ENCODE results near the gene CDH23. TPM values are rescaled to one million over a fixed set of nuclear protein-coding genes. Genes with fewer than 3 reads are reported as not detected.

Gene CDH23
- polyA plus RNA-seq, 2 of the 4 experiments (the other 2 are of a cell fraction): 1.1 to 2.3 TPM

DNA sequence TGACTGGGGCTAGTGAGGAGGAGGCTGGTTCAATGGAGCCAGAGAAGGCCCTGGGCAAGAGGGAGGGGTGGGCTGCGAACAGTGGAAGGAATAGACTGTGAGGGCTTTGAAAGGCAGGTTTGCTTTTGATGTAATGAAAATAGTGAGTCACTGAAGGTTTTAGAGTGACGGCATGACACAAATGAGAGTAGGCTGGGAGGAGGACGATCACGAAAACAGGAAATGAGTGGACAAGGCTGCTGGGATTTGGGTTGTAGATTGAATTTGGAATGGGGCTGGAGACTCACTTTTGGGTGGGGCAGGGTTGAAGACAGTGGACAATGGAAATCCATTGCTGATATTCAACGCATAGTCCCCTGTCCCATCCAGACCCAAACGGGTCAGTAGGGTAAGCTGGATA is 139.6 kb downstream of the CDH23 start:
- ChIA-PET CTCF (interaction anchor here (1.1 to 2.0 kb wide), 3 partner anchors 9 to 140 kb away, joined by 3 to 5 read pairs (median 4); no protein-coding TSS in a partner anchor), POLR2A (no interaction called here)
- no peak overlapping the region for H3K4me3 ChIP-seq
- FAIRE-seq: no peak
- TF ChIP-seq HOXB5 (CRISPR knock-in tag; IDR thresholded peaks at IDR 0.05) (no peak), MAX (IDR thresholded peaks at IDR 0.05) (no peak), POLR2A (IDR thresholded peaks at IDR 0.05; ENCODE audit: low read length) (no peak), RFX5 (IDR thresholded peaks at IDR 0.05) (no peak), JUN (IDR thresholded peaks at IDR 0.05) (no peak), ZFP36 (IDR thresholded peaks at IDR 0.05; ENCODE audit: borderline replicate concordance, partially characterized antibody) (no peak), E2F6 (IDR thresholded peaks at IDR 0.05; ENCODE audit: borderline replicate concordance, low read depth) (no peak), KDM1A (IDR thresholded peaks at IDR 0.05; ENCODE audit: low read depth) (no peak), ZC3H11A (IDR thresholded peaks at IDR 0.05) (no peak), RNF2 (IDR thresholded peaks at IDR 0.05; ENCODE audit: borderline replicate concordance, low read depth) (no peak), PHF8 (IDR thresholded peaks at IDR 0.05; ENCODE audit: borderline replicate concordance, low read depth) (no peak), RAD21 (conservative IDR thresholded peaks at IDR 0.05 in 1 of 2, IDR thresholded peaks at IDR 0.05 in 1 of 2) (no peak), NPAS2 (CRISPR knock-in tag; IDR thresholded peaks at IDR 0.05; ENCODE audit: borderline replicate concordance) (no peak), MYC (IDR thresholded peaks at IDR 0.05; ENCODE audit: borderline replicate concordance, low read length) (no peak), CBX2 (IDR thresholded peaks at IDR 0.05; ENCODE audit: borderline replicate concordance, low read depth) (no peak)
- no peak for DNase-seq (ENCODE audit: low read depth in 1 of 2, low spot score in 1 of 2)
- H3K4me1 ChIP-seq: no peaks in the 10 kb centered on the region
- H3K27ac ChIP-seq: no peak overlapping the region
- 73% methylated on average over 6 of the region's 6 CpGs for WGBS (ENCODE audit: missing lambda C conversion rate)
- ATAC-seq: no peak
- no peak overlapping the region for H3K4me2 ChIP-seq
- no peaks in the 10 kb centered on the region for H3K9me3 ChIP-seq

- no peak overlapping the region for H3K27ac ChIP-seq
- ATAC-seq: no peak
- no peaks in the 10 kb centered on the region for H3K4me1 ChIP-seq
- H3K9me3 ChIP-seq: no peaks in the 10 kb centered on the region
- POLR2A ChIA-PET: no interaction called here
- no peak overlapping the region for H3K4me3 ChIP-seq
- WGBS (ENCODE audit: missing lambda C conversion rate): 71% methylated on average over 8 of the region's 8 CpGs
- CTCF ChIA-PET: interaction anchor here (1.1 to 2.0 kb wide), 3 partner anchors 9 to 141 kb away, joined by 3 to 5 read pairs (median 4); no protein-coding TSS in a partner anchor
- FAIRE-seq: no peak
- TF ChIP-seq GATA3 (IDR thresholded peaks at IDR 0.05; ENCODE audit: borderline replicate concordance): no peak
- no peak for TF ChIP-seq RFX5 (IDR thresholded peaks at IDR 0.05)
- no peak for TF ChIP-seq REST (IDR thresholded peaks at IDR 0.05)
- TF ChIP-seq MYC (IDR thresholded peaks at IDR 0.05; ENCODE audit: borderline replicate concordance, low read length): no peak
- TF ChIP-seq, protein P1, sequence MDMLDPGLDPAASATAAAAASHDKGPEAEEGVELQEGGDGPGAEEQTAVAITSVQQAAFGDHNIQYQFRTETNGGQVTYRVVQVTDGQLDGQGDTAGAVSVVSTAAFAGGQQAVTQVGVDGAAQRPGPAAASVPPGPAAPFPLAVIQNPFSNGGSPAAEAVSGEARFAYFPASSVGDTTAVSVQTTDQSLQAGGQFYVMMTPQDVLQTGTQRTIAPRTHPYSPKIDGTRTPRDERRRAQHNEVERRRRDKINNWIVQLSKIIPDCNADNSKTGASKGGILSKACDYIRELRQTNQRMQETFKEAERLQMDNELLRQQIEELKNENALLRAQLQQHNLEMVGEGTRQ (IDR thresholded peaks at IDR 0.05): no peak
- no peak for DNase-seq (ENCODE audit: low read depth in 1 of 2, low spot score in 1 of 2)
- H3K4me2 ChIP-seq: no peak overlapping the region
Observed at GRCh38 chr10:71537125-71537524, 140.4 kb downstream of the CDH23 start.

GRCh38 chr10:71537681-71538080 is 141.0 kb downstream of the CDH23 start:
- no peak for DNase-seq (ENCODE audit: low read depth in 1 of 2, low spot score in 1 of 2)
- WGBS (ENCODE audit: missing lambda C conversion rate): 39% methylated on average over 7 of the region's 7 CpGs
- POLR2A ChIA-PET: no interaction called here
- FAIRE-seq: no peak
- Histone ChIP-seq H3K4me2 (no peak overlapping the region), H3K4me3 (no peak overlapping the region), H3K9me3 (no peaks in the 10 kb centered on the region), H3K4me1 (no peaks in the 10 kb centered on the region), H3K27ac (no peak overlapping the region)
- CTCF ChIA-PET: interaction anchor here (1.3 to 2.0 kb wide), 2 partner anchors 10 to 11 kb away, joined by 4 to 5 read pairs; no protein-coding TSS in a partner anchor
- no peak for TF ChIP-seq POLR2A (IDR thresholded peaks at IDR 0.05; ENCODE audit: low read length)
- TF ChIP-seq CHD4 (IDR thresholded peaks at IDR 0.05; ENCODE audit: borderline replicate concordance): no peak
- no peak for TF ChIP-seq ZNF302 (CRISPR knock-in tag; IDR thresholded peaks at IDR 0.05)
- TF ChIP-seq MYC (IDR thresholded peaks at IDR 0.05; ENCODE audit: borderline replicate concordance, low read length): no peak
- no peak for TF ChIP-seq RCOR1 (IDR thresholded peaks at IDR 0.05; ENCODE audit: low read depth, low read length)
- TF ChIP-seq, protein P2, sequence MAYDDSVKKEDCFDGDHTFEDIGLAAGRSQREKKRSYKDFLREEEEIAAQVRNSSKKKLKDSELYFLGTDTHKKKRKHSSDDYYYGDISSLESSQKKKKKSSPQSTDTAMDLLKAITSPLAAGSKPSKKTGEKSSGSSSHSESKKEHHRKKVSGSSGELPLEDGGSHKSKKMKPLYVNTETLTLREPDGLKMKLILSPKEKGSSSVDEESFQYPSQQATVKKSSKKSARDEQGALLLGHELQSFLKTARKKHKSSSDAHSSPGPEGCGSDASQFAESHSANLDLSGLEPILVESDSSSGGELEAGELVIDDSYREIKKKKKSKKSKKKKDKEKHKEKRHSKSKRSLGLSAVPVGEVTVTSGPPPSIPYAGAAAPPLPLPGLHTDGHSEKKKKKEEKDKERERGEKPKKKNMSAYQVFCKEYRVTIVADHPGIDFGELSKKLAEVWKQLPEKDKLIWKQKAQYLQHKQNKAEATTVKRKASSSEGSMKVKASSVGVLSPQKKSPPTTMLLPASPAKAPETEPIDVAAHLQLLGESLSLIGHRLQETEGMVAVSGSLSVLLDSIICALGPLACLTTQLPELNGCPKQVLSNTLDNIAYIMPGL (CRISPR knock-in tag; IDR thresholded peaks at IDR 0.05; ENCODE audit: borderline replicate concordance): no peak
- no peak for TF ChIP-seq POLR2AphosphoS2 (conservative IDR thresholded peaks at IDR 0.05; ENCODE audit: low read length)
- TF ChIP-seq CHD2 (IDR thresholded peaks at IDR 0.05; ENCODE audit: low read length, partially characterized antibody): no peak
- no peak for TF ChIP-seq RARB (CRISPR knock-in tag; IDR thresholded peaks at IDR 0.05)
- TF ChIP-seq FOXS1 (CRISPR knock-in tag; IDR thresholded peaks at IDR 0.05): no peak
- TF ChIP-seq JUN (IDR thresholded peaks at IDR 0.05): no peak
- no peak for ATAC-seq

Data from A549 (cell line).